ENCODE data around the gene OR9I1. TPM values are rescaled to one million over a fixed set of nuclear protein-coding genes. Genes with fewer than 3 reads are reported as not detected.

Gene OR9I1
- total RNA-seq, 1 donor from 2014 or later = not detected

GRCh38 chr11:58068655-58069054 lies 56.7 kb downstream of the OR9I1 start:
- DNase-seq (ENCODE audit: low spot score, unreplicated experiment) = no peak
- peaks cover 8% of the 10 kb centered on the region for H3K4me1 Mint-ChIP-seq (ENCODE audit: low read depth)

GRCh38 chr11:58067685-58068084 lies 57.6 kb downstream of the OR9I1 start:
- Mint-ChIP-seq H3K4me3 (ENCODE audit: low read depth) (no peak overlapping the region), H3K9me3 (ENCODE audit: low read depth) (no peaks in the 10 kb centered on the region), H3K4me1 (ENCODE audit: low read depth) (peaks cover 8% of the 10 kb centered on the region), H3K36me3 (ENCODE audit: insufficient read depth) (no peaks in the 10 kb centered on the region), H3K27me3 (no peaks in the 10 kb centered on the region), H3K27ac (no peak overlapping the region)
- no peak for DNase-seq (ENCODE audit: low spot score, unreplicated experiment)
- TF ChIP-seq CTCF (IDR thresholded peaks at IDR 0.05; ENCODE audit: unreplicated experiment) = no peak

More at GRCh38 chr11:58068655-58069054, 56.7 kb downstream of the OR9I1 start:
- H3K4me3 Mint-ChIP-seq (ENCODE audit: low read depth) = no peak overlapping the region
- no peaks in the 10 kb centered on the region for H3K36me3 Mint-ChIP-seq (ENCODE audit: insufficient read depth)
- H3K27me3 Mint-ChIP-seq = no peaks in the 10 kb centered on the region
- peak; percentile 15 for TF ChIP-seq CTCF (IDR thresholded peaks at IDR 0.05; ENCODE audit: unreplicated experiment)
- peaks cover under 1% of the 10 kb centered on the region for H3K9me3 Mint-ChIP-seq (ENCODE audit: low read depth)
- H3K27ac Mint-ChIP-seq = no peak overlapping the region

Other genes starting within 250 kb of the OR9I1 start
- not detected in 2 replicates for gene OR9Q1, start 101.6 kb downstream of the OR9I1 start, total RNA-seq
- gene OR6Q1, start 94.6 kb downstream of the OR9I1 start, total RNA-seq = not detected in 2 replicates
- not detected in 2 replicates for gene OR9Q2, start 63.5 kb upstream of the OR9I1 start, total RNA-seq
- gene OR1S2, start 78.6 kb upstream of the OR9I1 start, total RNA-seq = not detected in 2 replicates
- gene OR1S1, start 87.2 kb upstream of the OR9I1 start, total RNA-seq = not detected in 2 replicates
- not detected in 2 replicates for gene OR10Q1, start 103.4 kb upstream of the OR9I1 start, total RNA-seq
- gene OR10W1, start 142.7 kb upstream of the OR9I1 start, total RNA-seq = not detected in 2 replicates
- not detected in 2 replicates for gene OR5B17, start 233.5 kb upstream of the OR9I1 start, total RNA-seq

Data from progenitor cell of endocrine pancreas (in vitro differentiated cells).